Measurements from ENCODE around the gene UROC1. TPM values are rescaled to one million over a fixed set of nuclear protein-coding genes. Genes with fewer than 3 reads are reported as not detected.

Gene UROC1
- total and polyA plus RNA-seq, 9 of the 15 experiments (the other 6 are each of a cell fraction or from before 2014, with no cell fraction given) = not detected

- POLR2A ChIA-PET = no interaction called here
Observed at GRCh38 chr3:126514161-126514560, 3.4 kb downstream of the UROC1 start.

More at GRCh38 chr3:126514161-126514560, 3.4 kb downstream of the UROC1 start:
- CTCF ChIA-PET (ENCODE audit: low intra/inter-chr PET ratio) = no interaction called here
- Histone ChIP-seq H3K4me1 (replicated peaks in 1 of 2; ENCODE audit: control insufficient read depth in 2 of 2, insufficient read depth in 2 of 2, low read length in 2 of 2) (peaks cover 0 to 11% of the 10 kb centered on the region in 2 experiments; a peak in 2 of 5 replicates), H3K27ac (ENCODE audit: extremely low read depth, low read depth, low read length) (no peak overlapping the region), H4K20me1 (replicated peaks; ENCODE audit: control insufficient read depth, insufficient read depth, low read length) (no peaks in the 10 kb centered on the region), H3K4me3 (no peak overlapping the region), H3K9me3 (replicated peaks; ENCODE audit: control insufficient read depth, insufficient read depth, low read depth, low read length) (no peaks in the 10 kb centered on the region), H3K9me1 (ENCODE audit: control insufficient read depth, insufficient read depth, low read length) (no peaks in the 10 kb centered on the region), H3K9ac (ENCODE audit: insufficient read depth in 1 of 2, low read depth in 2 of 2, low read length in 2 of 2) (no peak overlapping the region), H3K79me2 (ENCODE audit: control insufficient read depth, insufficient read depth, low read length) (no peaks in the 10 kb centered on the region), H2AFZ (ENCODE audit: low read depth, low read length) (no peak overlapping the region), H3K36me3 (ENCODE audit: control insufficient read depth, insufficient read depth, low read length) (no peaks in the 10 kb centered on the region), H3K27me3 (ENCODE audit: control insufficient read depth in 2 of 2, insufficient read depth in 2 of 2, low read length in 2 of 2) (peaks cover 2 to 35% of the 10 kb centered on the region in 2 experiments; a peak in 4 of 5 replicates), H3K4me2 (ENCODE audit: insufficient read depth, low read length) (no peak overlapping the region)
- no peak for DNase-seq (ENCODE audit: extremely low read depth in 1 of 4, low spot score in 3 of 4)
- FAIRE-seq = no peak
- in situ Hi-C loops (cut with MboI) = no loop called here
- ATAC-seq = no peak
- no peak for TF ChIP-seq PYGO2 (tag; IDR thresholded peaks at IDR 0.05)
- no peak for TF ChIP-seq KLF10 (CRISPR knock-in tag; IDR thresholded peaks at IDR 0.05)
- TF ChIP-seq, protein P1, sequence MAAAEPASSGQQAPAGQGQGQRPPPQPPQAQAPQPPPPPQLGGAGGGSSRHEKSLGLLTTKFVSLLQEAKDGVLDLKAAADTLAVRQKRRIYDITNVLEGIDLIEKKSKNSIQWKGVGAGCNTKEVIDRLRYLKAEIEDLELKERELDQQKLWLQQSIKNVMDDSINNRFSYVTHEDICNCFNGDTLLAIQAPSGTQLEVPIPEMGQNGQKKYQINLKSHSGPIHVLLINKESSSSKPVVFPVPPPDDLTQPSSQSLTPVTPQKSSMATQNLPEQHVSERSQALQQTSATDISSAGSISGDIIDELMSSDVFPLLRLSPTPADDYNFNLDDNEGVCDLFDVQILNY (CRISPR knock-in tag; IDR thresholded peaks at IDR 0.05) = no peak
- no peak for TF ChIP-seq RNF219 (CRISPR knock-in tag; IDR thresholded peaks at IDR 0.05)
- no peak for TF ChIP-seq ELF1 (tag; IDR thresholded peaks at IDR 0.05)
- TF ChIP-seq ZNF274 (IDR thresholded peaks at IDR 0.05; ENCODE audit: borderline replicate concordance, low read depth, low read length) = no peak
- TF ChIP-seq TOE1 (IDR thresholded peaks at IDR 0.05; ENCODE audit: borderline replicate concordance) = no peak
- TF ChIP-seq TOE1 (CRISPR knock-in tag; IDR thresholded peaks at IDR 0.05; ENCODE audit: borderline replicate concordance, low read depth) = no peak
- no peak for TF ChIP-seq GTF2F1 (IDR thresholded peaks at IDR 0.05; ENCODE audit: low read depth, low read length)
- no peak for TF ChIP-seq RAD51 (IDR thresholded peaks at IDR 0.05; ENCODE audit: borderline replicate concordance, low read depth)
- no peak for TF ChIP-seq BRD9 (IDR thresholded peaks at IDR 0.05; ENCODE audit: low read depth, partially characterized antibody)
- TF ChIP-seq ADNP (tag; IDR thresholded peaks at IDR 0.05) = no peak
- TF ChIP-seq ZKSCAN3 (CRISPR knock-in tag; IDR thresholded peaks at IDR 0.05) = no peak
- TF ChIP-seq MTA1 (IDR thresholded peaks at IDR 0.05; ENCODE audit: borderline replicate concordance) = no peak
- no peak for TF ChIP-seq SIX5 (IDR thresholded peaks at IDR 0.05; ENCODE audit: borderline replicate concordance in 1 of 2, insufficient read depth in 1 of 2, low read depth in 1 of 2, low read length in 2 of 2)
- TF ChIP-seq BACH1 (tag; IDR thresholded peaks at IDR 0.05) = no peak
- no TSS peak for BruUV-seq (replicated peaks)
- intact Hi-C loops (cut with micrococcal nuclease) = no loop called here
- 3% methylated on average over 11 of the region's 11 CpGs for WGBS (ENCODE audit: insufficient coverage, low coverage, missing lambda C conversion rate)
